ENCODE data around the gene ABHD8.

Gene ABHD8

DNA sequence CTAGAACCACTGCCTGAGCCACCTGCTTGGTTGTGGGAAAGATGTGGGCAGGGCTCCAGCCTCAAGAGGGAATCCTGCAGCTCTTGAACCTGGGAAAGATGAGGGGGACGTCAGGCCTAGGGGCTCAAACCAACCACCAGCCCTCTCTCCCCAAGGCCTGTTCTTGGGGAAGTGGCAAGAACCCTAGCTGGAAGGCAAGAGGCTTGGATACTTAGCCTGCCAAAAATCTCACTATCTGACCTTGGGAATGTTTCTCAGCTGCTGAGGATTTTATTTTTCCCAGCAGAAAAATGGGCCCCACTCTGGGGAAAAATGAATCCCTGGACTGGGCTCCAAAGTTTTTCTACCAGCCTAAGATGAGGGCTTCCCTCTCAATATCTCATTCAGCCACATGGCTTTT lies 43.3 kb downstream of the ABHD8 start:
- no peak for DNase-seq (ENCODE audit: low spot score)
- TF ChIP-seq CTCF (IDR thresholded peaks at IDR 0.05; ENCODE audit: borderline replicate concordance, control extremely low read depth, extremely low read depth, insufficient read depth, missing control alignments): no peak
- in situ Hi-C loops (cut with MboI; ENCODE audit: low sequenced_read_pairs, unreplicated experiment): no loop called here

GRCh38 chr19:17259118-17259780 lies 44.0 kb downstream of the ABHD8 start:
- in situ Hi-C loops (cut with MboI; ENCODE audit: low sequenced_read_pairs, unreplicated experiment): no loop called here
- no peak for TF ChIP-seq CTCF (IDR thresholded peaks at IDR 0.05; ENCODE audit: borderline replicate concordance, control extremely low read depth, extremely low read depth, insufficient read depth, missing control alignments)
- no peak for DNase-seq (ENCODE audit: low spot score)

GRCh38 chr19:17256130-17256529 lies 47.1 kb downstream of the ABHD8 start:
- no peak for DNase-seq (ENCODE audit: low spot score)
- in situ Hi-C loops (cut with MboI; ENCODE audit: low sequenced_read_pairs, unreplicated experiment): no loop called here
- TF ChIP-seq CTCF (IDR thresholded peaks at IDR 0.05; ENCODE audit: borderline replicate concordance, control extremely low read depth, extremely low read depth, insufficient read depth, missing control alignments): no peak

DNA sequence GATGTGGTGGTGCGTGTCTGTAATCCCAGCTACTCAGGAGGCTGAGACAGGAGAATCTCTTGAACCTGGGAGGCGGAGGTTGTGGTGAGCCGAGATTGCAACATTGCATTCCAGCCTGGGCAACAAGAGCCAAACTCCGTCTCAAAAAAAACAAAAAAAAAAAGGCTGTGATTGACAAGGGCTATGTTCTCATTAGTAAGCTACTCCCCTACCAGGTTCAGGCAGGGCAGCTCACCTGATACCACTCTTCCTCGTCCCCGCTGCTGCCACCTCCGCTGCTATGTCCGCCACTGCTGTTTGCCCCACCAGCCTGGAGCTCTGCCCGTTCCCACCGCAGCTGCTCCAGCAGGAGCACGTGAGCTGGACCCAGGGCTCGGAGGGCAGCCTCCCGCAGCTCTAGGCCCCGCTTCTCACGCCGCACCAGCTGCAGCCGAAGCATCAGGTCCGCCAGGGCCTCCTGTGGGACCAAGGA lies 48.0 kb downstream of the ABHD8 start:
- no peak for TF ChIP-seq CTCF (IDR thresholded peaks at IDR 0.05; ENCODE audit: borderline replicate concordance, control extremely low read depth, extremely low read depth, insufficient read depth, missing control alignments)
- in situ Hi-C loops (cut with MboI; ENCODE audit: low sequenced_read_pairs, unreplicated experiment): no loop called here
- no peak for DNase-seq (ENCODE audit: low spot score)

- DNase-seq (ENCODE audit: low spot score): no peak
- in situ Hi-C loops (cut with MboI; ENCODE audit: low sequenced_read_pairs, unreplicated experiment): no loop called here
- TF ChIP-seq CTCF (IDR thresholded peaks at IDR 0.05; ENCODE audit: borderline replicate concordance, control extremely low read depth, extremely low read depth, insufficient read depth, missing control alignments): no peak
Measured at GRCh38 chr19:17254636-17255035, 48.6 kb downstream of the ABHD8 start.

DNA sequence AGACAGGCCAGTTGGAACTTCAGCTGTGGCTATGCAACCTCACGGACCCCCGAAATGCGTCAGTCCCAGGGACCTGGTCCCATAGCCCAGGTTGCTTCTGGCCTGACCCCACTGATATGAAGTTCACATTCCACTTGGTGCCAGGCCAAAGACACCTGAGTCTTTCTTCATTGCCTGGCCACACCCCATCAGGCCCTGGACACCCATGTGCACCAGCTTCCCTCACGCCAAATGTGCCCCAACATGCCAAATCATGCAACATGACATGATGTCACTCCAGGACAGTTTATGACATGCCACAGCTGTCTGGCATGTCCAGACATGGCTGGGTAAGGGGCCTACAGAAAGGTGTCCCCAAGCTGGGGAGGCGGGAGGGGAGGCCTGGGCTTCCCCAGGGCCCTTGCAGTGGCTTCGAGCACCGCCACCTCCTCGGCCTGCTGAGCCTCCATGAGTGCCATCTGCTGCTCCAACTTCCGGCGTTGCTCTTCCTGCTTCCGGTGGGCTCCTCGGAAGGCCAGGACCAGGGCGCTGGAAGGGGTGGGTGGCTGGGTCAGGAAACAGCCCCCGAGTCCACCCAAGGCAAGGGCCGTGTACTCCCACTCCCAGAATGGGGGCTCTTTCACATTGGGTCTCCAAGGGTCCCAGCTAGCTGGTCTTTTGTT lies 53.2 kb downstream of the ABHD8 start:
- in situ Hi-C loops (cut with MboI; ENCODE audit: low sequenced_read_pairs, unreplicated experiment): loop anchor here (25.0 kb wide), 1 partner anchor 188 kb away; no protein-coding TSS in a partner anchor
- DNase-seq (ENCODE audit: low spot score): no peak
- TF ChIP-seq CTCF (IDR thresholded peaks at IDR 0.05; ENCODE audit: borderline replicate concordance, control extremely low read depth, extremely low read depth, insufficient read depth, missing control alignments): no peak
